Activated naive CD4-positive, alpha-beta T cell treated with anti-CD3 and anti-CD28 coated beads, Interleukin-2, amount 50 U/mL, for 24 hours (primary cell): ENCODE data around the gene ENPP7.

Experiments used
- H3K27ac Mint-ChIP-seq: one replicate; pipeline ENCODE4 v1.8.0; 2021; ENCODE audit warnings: mild to moderate bottlenecking, mixed read lengths
- H3K27me3 Mint-ChIP-seq: one replicate; pipeline ENCODE4 v1.8.0; 2021; ENCODE audit warnings: mixed read lengths
- H3K36me3 Mint-ChIP-seq: one replicate; pipeline ENCODE4 v1.8.0; 2021; ENCODE audit warnings: mixed read lengths
- H3K4me1 Mint-ChIP-seq: one replicate; pipeline ENCODE4 v1.8.0; 2021; ENCODE audit warnings: mixed read lengths
- H3K4me3 Mint-ChIP-seq: one replicate; pipeline ENCODE4 v1.8.0; 2021; ENCODE audit warnings: mild to moderate bottlenecking, mixed read lengths
- H3K9me3 Mint-ChIP-seq: one replicate; pipeline ENCODE4 v1.8.0; 2021; ENCODE audit warnings: mixed read lengths

Gene ENPP7, protein sequence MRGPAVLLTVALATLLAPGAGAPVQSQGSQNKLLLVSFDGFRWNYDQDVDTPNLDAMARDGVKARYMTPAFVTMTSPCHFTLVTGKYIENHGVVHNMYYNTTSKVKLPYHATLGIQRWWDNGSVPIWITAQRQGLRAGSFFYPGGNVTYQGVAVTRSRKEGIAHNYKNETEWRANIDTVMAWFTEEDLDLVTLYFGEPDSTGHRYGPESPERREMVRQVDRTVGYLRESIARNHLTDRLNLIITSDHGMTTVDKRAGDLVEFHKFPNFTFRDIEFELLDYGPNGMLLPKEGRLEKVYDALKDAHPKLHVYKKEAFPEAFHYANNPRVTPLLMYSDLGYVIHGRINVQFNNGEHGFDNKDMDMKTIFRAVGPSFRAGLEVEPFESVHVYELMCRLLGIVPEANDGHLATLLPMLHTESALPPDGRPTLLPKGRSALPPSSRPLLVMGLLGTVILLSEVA

DNA sequence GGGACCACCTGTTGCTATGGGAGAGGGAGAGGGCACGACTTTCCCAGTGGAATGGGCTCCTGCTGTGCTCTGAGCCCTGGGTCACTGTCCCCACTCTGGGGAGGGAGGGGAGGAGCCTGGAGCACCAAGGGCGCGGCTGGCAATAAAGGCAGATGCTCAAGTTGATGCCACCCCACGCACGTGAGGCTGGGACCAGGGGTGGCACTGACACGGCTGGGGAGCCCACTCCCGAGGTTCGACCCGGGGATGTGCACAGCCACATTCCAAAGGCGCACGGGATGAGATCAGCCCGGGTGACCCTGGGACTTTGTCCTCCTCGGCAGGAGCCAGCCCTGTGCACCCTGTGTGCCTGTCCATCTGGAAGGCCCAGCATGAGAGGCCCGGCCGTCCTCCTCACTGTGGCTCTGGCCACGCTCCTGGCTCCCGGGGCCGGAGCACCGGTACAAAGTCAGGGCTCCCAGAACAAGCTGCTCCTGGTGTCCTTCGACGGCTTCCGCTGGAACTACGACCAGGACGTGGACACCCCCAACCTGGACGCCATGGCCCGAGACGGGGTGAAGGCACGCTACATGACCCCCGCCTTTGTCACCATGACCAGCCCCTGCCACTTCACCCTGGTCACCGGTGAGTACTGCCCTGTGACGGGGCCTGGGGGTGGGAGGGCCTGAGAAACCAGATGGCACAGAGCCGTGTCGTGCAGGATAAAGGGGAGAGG is at the start of gene ENPP7:
Gene ENPP7 (plus strand): TSS at position 175 of the 715 bp plus-strand sequence. CDS start 197 bp downstream, at position 372.
- Mint-ChIP-seq H3K4me1 (peaks cover 17% of the 10 kb centered on the region), H3K4me3 (no peak within 1 kb of the TSS), H3K36me3 (no peaks in the 10 kb centered on the region), H3K27me3 (no peaks in the 10 kb centered on the region), H3K9me3 (no peaks in the 10 kb centered on the region), H3K27ac (no peak within 1 kb of the TSS)

DNA sequence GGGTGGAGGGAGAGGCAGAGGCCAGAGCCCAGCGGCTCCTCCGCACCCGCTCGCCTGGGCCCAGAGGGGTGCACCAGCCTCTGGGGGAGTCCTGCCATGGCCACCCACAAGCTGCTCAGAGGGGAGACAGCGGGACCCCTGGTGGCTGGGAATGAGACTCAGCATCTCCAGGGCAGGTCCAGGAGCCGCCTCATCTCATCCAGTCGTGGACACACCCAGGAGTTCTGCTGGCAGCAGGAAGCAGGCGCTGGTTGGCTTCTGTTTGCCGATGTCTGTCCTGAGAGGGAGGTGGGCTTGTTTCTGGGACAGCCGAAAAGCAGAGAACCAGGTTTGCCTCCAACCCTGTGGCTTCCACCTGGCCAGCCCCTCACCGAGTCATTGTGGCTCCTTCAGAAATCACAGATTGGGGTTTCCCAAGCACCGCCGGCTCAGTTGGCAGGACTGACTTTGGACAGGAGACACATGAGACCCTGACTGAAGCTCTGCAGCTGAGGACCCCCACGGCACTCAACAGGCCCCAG is 49.6 kb upstream of the ENPP7 start:
- no peaks in the 10 kb centered on the region for H3K9me3 Mint-ChIP-seq
- no peaks in the 10 kb centered on the region for H3K4me1 Mint-ChIP-seq
- H3K4me3 Mint-ChIP-seq, result no peak overlapping the region
- peaks cover 18% of the 10 kb centered on the region for H3K27me3 Mint-ChIP-seq
- H3K36me3 Mint-ChIP-seq, result no peaks in the 10 kb centered on the region
- no peak overlapping the region for H3K27ac Mint-ChIP-seq

DNA sequence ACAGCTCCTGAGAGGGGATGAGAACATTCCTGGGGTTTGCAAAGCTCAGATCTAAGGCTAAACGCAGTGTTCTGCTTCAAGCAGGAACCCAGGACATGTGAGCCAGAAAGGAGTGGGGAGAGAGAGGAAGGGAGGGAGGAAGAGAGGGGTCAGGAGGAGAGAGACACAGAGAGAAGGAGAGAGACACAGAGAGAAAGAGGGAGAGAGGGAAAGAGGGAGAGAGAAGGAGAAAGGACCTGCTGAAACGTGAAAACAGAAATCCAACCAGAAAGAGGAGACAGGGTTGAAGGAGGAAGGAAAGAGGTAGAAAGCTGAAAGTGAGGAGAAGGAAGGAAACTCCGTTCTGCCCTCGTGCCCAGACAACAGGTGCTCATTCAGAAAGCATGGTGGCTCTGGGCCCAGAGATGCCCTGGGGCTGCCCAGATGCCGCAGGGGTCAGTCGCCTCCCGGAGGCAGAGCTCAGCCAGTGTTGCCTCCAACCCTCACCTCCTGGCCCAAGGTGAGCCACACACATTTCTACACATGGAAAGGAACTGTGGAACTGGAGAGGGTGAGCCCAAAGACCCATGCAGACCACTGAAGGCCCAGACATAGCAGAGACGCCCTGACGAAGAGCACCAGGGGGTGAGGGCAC is 49.0 kb upstream of the ENPP7 start:
- H3K36me3 Mint-ChIP-seq, result no peaks in the 10 kb centered on the region
- H3K4me3 Mint-ChIP-seq, result no peak overlapping the region
- no peaks in the 10 kb centered on the region for H3K9me3 Mint-ChIP-seq
- H3K27me3 Mint-ChIP-seq, result peaks cover 19% of the 10 kb centered on the region
- no peak overlapping the region for H3K27ac Mint-ChIP-seq
- H3K4me1 Mint-ChIP-seq, result no peaks in the 10 kb centered on the region

GRCh38 chr17:79683365-79683764 is 47.4 kb upstream of the ENPP7 start:
- Mint-ChIP-seq H3K4me1 (no peaks in the 10 kb centered on the region), H3K27ac (no peak overlapping the region), H3K4me3 (no peak overlapping the region), H3K36me3 (no peaks in the 10 kb centered on the region), H3K27me3 (peaks cover 19% of the 10 kb centered on the region), H3K9me3 (no peaks in the 10 kb centered on the region)

DNA sequence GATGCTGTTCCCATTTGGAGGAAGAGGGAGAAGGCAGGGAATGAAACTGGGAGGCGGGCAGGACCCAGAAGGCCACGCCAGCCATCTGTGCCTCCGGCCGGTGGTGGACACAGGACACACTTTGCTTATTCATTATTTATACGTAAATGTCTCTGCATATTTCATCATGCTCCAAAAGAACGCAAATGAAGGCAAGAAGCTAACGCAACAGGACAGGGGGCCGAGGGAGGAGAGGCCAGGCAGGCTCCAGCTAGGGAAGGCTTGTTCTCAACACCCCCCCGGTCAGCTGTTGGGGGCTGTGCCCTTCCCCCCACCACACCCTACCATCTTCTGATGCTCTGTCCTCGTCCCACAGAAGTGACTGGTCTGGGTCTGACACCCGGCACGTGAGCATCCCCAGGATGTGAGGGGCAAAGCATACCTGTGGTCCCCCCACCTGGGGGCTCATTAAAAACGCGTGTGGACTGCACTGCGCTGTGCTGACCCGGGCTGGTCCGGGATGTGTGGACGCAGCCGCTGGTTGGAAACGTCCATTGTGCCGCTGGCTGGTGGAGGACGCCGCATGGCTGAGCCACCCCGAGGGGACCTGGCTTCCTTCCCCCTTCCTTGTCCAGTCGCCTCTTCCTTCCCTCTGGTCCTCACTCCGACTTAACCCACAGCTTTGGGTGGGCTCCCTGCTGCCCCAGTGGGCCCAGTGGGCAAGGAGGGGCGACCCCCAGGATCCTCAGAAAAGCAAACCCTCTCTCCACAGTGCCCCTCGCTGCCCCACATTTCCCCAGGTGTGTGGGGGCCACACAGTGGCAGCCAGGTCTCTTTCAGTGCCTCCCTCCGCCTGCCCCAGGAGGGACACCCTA is 46.4 kb upstream of the ENPP7 start:
- Mint-ChIP-seq H3K9me3 (no peaks in the 10 kb centered on the region), H3K36me3 (no peaks in the 10 kb centered on the region), H3K4me1 (no peaks in the 10 kb centered on the region), H3K27ac (no peak overlapping the region), H3K4me3 (no peak overlapping the region), H3K27me3 (peaks cover 19% of the 10 kb centered on the region)

DNA sequence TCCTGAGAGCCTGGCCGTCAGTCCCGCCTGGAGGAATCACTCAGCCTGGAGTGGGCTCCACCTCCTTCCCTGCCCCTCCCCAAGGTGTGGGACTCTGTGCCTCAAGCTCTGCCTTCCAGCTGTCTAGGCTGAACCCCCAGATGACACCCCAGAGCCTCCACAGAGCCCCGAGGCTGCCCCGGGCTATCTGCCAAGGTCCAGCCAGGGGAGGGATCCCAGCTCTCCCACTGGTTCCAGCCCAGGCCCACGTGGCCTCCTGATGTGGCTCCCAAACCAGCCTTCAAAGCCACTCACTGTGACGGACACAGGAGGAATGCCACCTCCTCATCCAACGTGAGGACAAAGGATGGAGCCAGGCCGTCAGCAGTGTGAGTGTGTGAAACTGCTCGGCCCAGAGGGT is 45.6 kb upstream of the ENPP7 start:
- Mint-ChIP-seq H3K9me3 (no peaks in the 10 kb centered on the region), H3K27me3 (peaks cover 17% of the 10 kb centered on the region), H3K4me1 (no peaks in the 10 kb centered on the region), H3K27ac (no peak overlapping the region), H3K36me3 (no peaks in the 10 kb centered on the region), H3K4me3 (no peak overlapping the region)

DNA sequence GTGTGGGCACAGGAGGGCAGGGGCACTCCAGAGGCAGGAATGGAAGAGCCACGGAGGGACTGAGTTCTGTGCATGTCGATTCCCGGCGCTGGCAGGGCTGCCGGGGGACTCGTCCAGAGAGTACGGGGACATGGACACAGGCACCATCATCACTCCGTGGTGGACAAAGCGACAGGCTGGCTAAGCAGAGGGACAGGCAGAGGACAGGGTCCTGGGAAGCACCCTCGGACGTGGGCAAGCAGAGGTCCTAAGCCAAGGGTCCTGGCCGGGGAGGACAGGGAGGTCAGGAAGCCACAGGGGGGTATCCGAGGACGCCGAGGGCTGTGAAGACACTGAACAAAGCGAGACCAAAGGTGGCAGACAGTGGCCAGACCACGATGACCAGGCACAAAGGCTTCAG is 44.3 kb upstream of the ENPP7 start:
- Mint-ChIP-seq H3K27ac (no peak overlapping the region), H3K4me1 (no peaks in the 10 kb centered on the region), H3K9me3 (no peaks in the 10 kb centered on the region)

DNA sequence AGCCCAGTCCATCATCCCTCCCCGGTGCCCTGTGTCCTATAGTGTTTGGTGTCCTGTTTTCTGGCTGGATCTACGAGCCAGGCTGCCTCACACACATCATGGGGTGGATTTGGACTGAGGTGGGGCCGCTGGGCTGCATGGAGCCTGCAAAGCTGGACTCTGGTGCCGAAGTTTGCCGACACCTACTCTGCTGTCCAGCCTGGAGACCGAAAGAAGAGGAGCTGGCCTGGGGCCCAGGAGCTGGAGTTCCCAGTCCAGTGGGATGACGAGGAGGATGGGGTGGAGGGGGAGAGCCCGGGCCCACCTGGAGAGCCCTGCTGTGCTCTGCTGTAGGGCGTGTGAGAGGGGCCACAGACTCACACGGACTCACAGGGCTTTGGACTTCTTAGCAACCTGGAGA is 40.3 kb upstream of the ENPP7 start:
- Mint-ChIP-seq H3K27me3 (peaks cover 3% of the 10 kb centered on the region), H3K9me3 (no peaks in the 10 kb centered on the region), H3K36me3 (no peaks in the 10 kb centered on the region), H3K4me1 (no peaks in the 10 kb centered on the region), H3K27ac (no peak overlapping the region), H3K4me3 (no peak overlapping the region)

More for the DNA sequence above, 44.3 kb upstream of the ENPP7 start:
- Mint-ChIP-seq H3K36me3 (no peaks in the 10 kb centered on the region), H3K4me3 (no peak overlapping the region), H3K27me3 (peaks cover 12% of the 10 kb centered on the region)

GRCh38 chr17:79690988-79691836 is 39.5 kb upstream of the ENPP7 start:
- Mint-ChIP-seq H3K27me3 (peaks cover 7% of the 10 kb centered on the region), H3K9me3 (no peaks in the 10 kb centered on the region)

GRCh38 chr17:79691931-79692330 is 38.8 kb upstream of the ENPP7 start:
- Mint-ChIP-seq H3K4me1 (peaks cover 4% of the 10 kb centered on the region), H3K27me3 (peaks cover 9% of the 10 kb centered on the region), H3K27ac (no peak overlapping the region), H3K9me3 (no peaks in the 10 kb centered on the region), H3K36me3 (no peaks in the 10 kb centered on the region), H3K4me3 (no peak overlapping the region)

More at GRCh38 chr17:79690988-79691836, 39.5 kb upstream of the ENPP7 start:
- Mint-ChIP-seq H3K36me3 (no peaks in the 10 kb centered on the region), H3K4me3 (no peak overlapping the region), H3K27ac (no peak overlapping the region), H3K4me1 (peaks cover 4% of the 10 kb centered on the region)

DNA sequence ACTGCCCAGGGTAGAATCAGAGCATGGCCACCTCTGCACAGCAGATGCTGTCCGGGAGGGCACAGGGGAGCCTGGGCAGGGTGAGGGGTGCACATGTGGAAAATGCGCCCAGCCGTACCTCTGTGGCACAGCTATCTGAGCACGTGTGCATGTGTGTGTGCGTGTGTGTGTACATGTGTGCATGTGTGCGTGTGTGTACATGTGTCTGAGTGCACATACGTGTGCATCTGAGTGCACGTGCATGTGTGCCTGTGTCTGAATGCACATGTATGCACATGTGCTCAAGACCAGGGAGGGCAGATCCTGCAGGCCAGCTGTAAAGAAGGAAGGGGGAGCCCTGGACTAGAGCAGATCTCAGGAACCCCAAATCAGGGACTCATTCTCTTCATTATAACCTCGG is 37.3 kb upstream of the ENPP7 start:
- Mint-ChIP-seq H3K4me1 (peaks cover 4% of the 10 kb centered on the region), H3K36me3 (no peaks in the 10 kb centered on the region), H3K4me3 (no peak overlapping the region), H3K9me3 (no peaks in the 10 kb centered on the region), H3K27me3 (peaks cover 12% of the 10 kb centered on the region), H3K27ac (no peak overlapping the region)

DNA sequence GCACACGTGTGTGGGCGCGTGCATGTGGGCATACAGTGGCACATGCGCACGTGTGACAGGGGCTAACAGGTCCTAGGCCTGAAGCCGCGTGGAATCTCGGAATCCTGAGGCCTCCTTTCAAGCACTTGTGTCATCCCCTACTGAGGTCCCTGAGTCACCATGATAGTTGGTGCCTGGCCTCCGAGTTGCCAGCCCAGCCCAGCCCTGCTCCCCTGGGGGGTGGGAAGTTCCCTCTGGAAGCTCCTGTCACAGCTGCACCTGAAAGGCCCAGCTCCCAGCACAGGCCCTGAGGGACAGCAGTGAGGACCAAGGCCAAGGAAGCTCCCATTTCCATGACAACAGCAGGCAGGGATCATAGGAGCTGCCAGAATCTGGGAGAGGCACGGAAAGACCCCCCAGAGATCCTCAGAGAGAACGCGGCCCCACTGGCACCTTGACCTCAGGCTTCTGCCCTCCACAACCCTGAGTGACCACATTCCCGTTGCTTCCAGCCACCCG is 35.4 kb upstream of the ENPP7 start:
- Mint-ChIP-seq H3K4me3 (no peak overlapping the region), H3K36me3 (no peaks in the 10 kb centered on the region), H3K9me3 (no peaks in the 10 kb centered on the region), H3K27me3 (peaks cover 12% of the 10 kb centered on the region), H3K4me1 (peaks cover 4% of the 10 kb centered on the region), H3K27ac (no peak overlapping the region)

- no peak overlapping the region for H3K27ac Mint-ChIP-seq
- no peak overlapping the region for H3K4me3 Mint-ChIP-seq
These were observed 34.7 kb upstream of the ENPP7 start for GRCh38 chr17:79695797-79696609.

More at GRCh38 chr17:79695797-79696609, 34.7 kb upstream of the ENPP7 start:
- Mint-ChIP-seq H3K36me3 (no peaks in the 10 kb centered on the region), H3K27me3 (peaks cover 12% of the 10 kb centered on the region), H3K4me1 (peaks cover 4% of the 10 kb centered on the region), H3K9me3 (no peaks in the 10 kb centered on the region)
